Lower leg skin (tissue), 4 donors: ENCODE data around the gene PRDX5. TPM values are rescaled to one million over a fixed set of nuclear protein-coding genes. Genes with fewer than 3 reads are reported as not detected.

Source experiments
- DNase-seq, 2 donors: peaks; one replicate each; pipeline ENCODE4 v3.0.0-alpha.2; 2019; ENCODE audit warnings: low spot score in 2 of 2
- H3K4me3 ChIP-seq: fragments of 200-600 bp; sonication (generic); 2 replicates; pipeline ENCODE4 v1.5.1; 2017; ENCODE audit warnings: mild to moderate bottlenecking, low read depth; ENCODE audit not compliant: poor library complexity, severe bottlenecking
- POLR2A ChIP-seq, 2 donors: fragments of 450-650 bp; IDR thresholded peaks; one replicate each; pipeline ENCODE4 v1.6.1; 2016 to 2017; ENCODE audit warnings: antibody characterized with exemption in 2 of 2, mild to moderate bottlenecking in 1 of 2, moderate library complexity in 1 of 2
- WGBS, 2 donors: methylation state at CpG; one replicate each; pipeline ENCODE4 v1.1.5; 2018; 5-methylcytosine and 5-hydroxymethylcytosine counted together
- intact Hi-C: fragments of 100-400 bp; cut with DNase I; formaldehyde crosslinking; loops from one replicate; pipeline ENCODE4 v1.15.0; 2023; ENCODE audit warnings: low total_unique reads
- microRNA counts, 2 donors: library from miRNA; unstranded; fragments of <30 nt; microRNA quantifications; one replicate each; lab custom pipeline; 2016
- microRNA-seq, 2 donors: library from miRNA; unstranded; fragments of <30 nt; microRNA quantifications; one replicate each; pipeline ENCODE4, GENCODE V29; 2016; ENCODE audit warnings: borderline replicate concordance in 2 of 2, borderline number of aligned reads in 1 of 2
- total RNA-seq, 4 donors: library from RNA; depleted of rRNA; stranded (reverse); fragments of >200 nt; gene quantifications; one replicate each; pipeline ENCODE4 v1.1.0, GENCODE V29; 2016
- TF ChIP-seq, protein P1 (sequence below), 3 donors: fragments of 450-650 bp; IDR thresholded peaks; one replicate each; pipeline ENCODE4 v1.5.1; 2016; ENCODE audit warnings: antibody characterized with exemption in 3 of 3, mild to moderate bottlenecking in 3 of 3, moderate library complexity in 2 of 3

Gene PRDX5
- total RNA-seq, 4 donors from 2014 or later = 170 to 284 (median 215) TPM

GRCh38 chr11:64371201-64371600, 53.3 kb downstream of the PRDX5 start:
- H3K4me3 ChIP-seq = no peak overlapping the region
- TF ChIP-seq, protein P1, sequence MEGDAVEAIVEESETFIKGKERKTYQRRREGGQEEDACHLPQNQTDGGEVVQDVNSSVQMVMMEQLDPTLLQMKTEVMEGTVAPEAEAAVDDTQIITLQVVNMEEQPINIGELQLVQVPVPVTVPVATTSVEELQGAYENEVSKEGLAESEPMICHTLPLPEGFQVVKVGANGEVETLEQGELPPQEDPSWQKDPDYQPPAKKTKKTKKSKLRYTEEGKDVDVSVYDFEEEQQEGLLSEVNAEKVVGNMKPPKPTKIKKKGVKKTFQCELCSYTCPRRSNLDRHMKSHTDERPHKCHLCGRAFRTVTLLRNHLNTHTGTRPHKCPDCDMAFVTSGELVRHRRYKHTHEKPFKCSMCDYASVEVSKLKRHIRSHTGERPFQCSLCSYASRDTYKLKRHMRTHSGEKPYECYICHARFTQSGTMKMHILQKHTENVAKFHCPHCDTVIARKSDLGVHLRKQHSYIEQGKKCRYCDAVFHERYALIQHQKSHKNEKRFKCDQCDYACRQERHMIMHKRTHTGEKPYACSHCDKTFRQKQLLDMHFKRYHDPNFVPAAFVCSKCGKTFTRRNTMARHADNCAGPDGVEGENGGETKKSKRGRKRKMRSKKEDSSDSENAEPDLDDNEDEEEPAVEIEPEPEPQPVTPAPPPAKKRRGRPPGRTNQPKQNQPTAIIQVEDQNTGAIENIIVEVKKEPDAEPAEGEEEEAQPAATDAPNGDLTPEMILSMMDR (IDR thresholded peaks at IDR 0.05) = no peak
- TF ChIP-seq POLR2A (IDR thresholded peaks at IDR 0.05) = no peak
- intact Hi-C loops = loop anchor here (10.0 kb wide), 1 partner anchor 274 kb away; no protein-coding TSS in a partner anchor
- no peak for DNase-seq
- 87 to 91% methylated on average over 22 of the region's 22 CpGs for WGBS, 2 donors

MicroRNAs within 50 kb of the gene (microRNA counts, 767-probe panel; counts per million panel counts)
- 0 to 358 counts per million in 2 donors for microRNA hsa-miR-1237 (lab: Ali Mortazavi, UCI)

Small RNA genes lying within 50 kb of the gene (microRNA-seq; reads per million reads assigned to microRNA genes)
- gene MIR1237 (0 to 2.7 reads per million in 2 donors), gene MIR7155 (0 to 0.57 reads per million in 2 donors)

Other genes with a start within 250 kb of the PRDX5 start
- 10 to 100 TPM; 44.8 to 74.8 (median 55.6) TPM for gene MACROD1, start 152.0 kb upstream of the PRDX5 start, total RNA-seq
- gene STIP1, start 131.9 kb upstream of the PRDX5 start, total RNA-seq = 10 to 100 TPM; 67.5 to 86.0 (median 78.3) TPM
- gene FERMT3, start 111.4 kb upstream of the PRDX5 start, total RNA-seq = 10 to 100 TPM in 2 of 4 donors, 1 to 10 TPM in 2; 5.1 to 10.5 (median 8.9) TPM
- 10 to 100 TPM; 36.9 to 66.6 (median 44.1) TPM for gene TRPT1, start 91.9 kb upstream of the PRDX5 start, total RNA-seq
- gene NUDT22, start 91.8 kb upstream of the PRDX5 start, total RNA-seq = 10 to 100 TPM; 44.7 to 75.6 (median 68.3) TPM
- 10 to 100 TPM; 19.2 to 37.6 (median 30.8) TPM for gene DNAJC4, start 87.6 kb upstream of the PRDX5 start, total RNA-seq
- 10 to 100 TPM; 45.9 to 71.2 (median 65.6) TPM for gene VEGFB, start 83.5 kb upstream of the PRDX5 start, total RNA-seq
- 10 to 100 TPM; 47.7 to 70.3 (median 56.4) TPM for gene FKBP2, start 77.0 kb upstream of the PRDX5 start, total RNA-seq
- 100 to 1,000 TPM; 178 to 230 (median 203) TPM for gene PPP1R14B, start 71.2 kb upstream of the PRDX5 start, total RNA-seq
- gene PLCB3, start 66.6 kb upstream of the PRDX5 start, total RNA-seq = 10 to 100 TPM; 30.5 to 38.4 (median 37.4) TPM
- gene BAD, start 33.5 kb upstream of the PRDX5 start, total RNA-seq = 10 to 100 TPM; 65.9 to 99.7 (median 89.4) TPM
- gene GPR137, start 32.3 kb upstream of the PRDX5 start, total RNA-seq = 10 to 100 TPM; 12.2 to 31.6 (median 30.4) TPM
- not detected for gene KCNK4, start 26.8 kb upstream of the PRDX5 start, total RNA-seq
- not detected for gene CATSPERZ, start 17.8 kb upstream of the PRDX5 start, total RNA-seq
- gene ESRRA, start 12.6 kb upstream of the PRDX5 start, total RNA-seq = 100 to 1,000 TPM in 2 of 4 donors, 10 to 100 TPM in 2; 49.2 to 108 (median 79.3) TPM
- 100 to 1,000 TPM; 199 to 356 (median 255) TPM for gene TRMT112, start 562 bp upstream of the PRDX5 start, total RNA-seq
- 1 to 10 TPM; 2.6 to 9.5 (median 4.8) TPM for gene CCDC88B, start 22.1 kb downstream of the PRDX5 start, total RNA-seq
- 10 to 100 TPM; 39.4 to 77.4 (median 49.2) TPM for gene RPS6KA4, start 41.0 kb downstream of the PRDX5 start, total RNA-seq
- under 1 TPM in 1 of 4 donors, not detected in 3; 0.13 TPM for gene SLC22A11, start 237.8 kb downstream of the PRDX5 start, total RNA-seq